ENCODE data around the gene CREBRF. TPM values are rescaled to one million over a fixed set of nuclear protein-coding genes. Genes with fewer than 3 reads are reported as not detected.
"Not testable (repeated sequence)": the region's sequence is repeated elsewhere in the genome, so short reads cannot be mapped to it uniquely, and the experiment has no call there.

The CREBRF gene
- total and polyA plus RNA-seq, 4 experiments from 2014 or later: 54.8 to 102 (median 97.3) TPM

DNA sequence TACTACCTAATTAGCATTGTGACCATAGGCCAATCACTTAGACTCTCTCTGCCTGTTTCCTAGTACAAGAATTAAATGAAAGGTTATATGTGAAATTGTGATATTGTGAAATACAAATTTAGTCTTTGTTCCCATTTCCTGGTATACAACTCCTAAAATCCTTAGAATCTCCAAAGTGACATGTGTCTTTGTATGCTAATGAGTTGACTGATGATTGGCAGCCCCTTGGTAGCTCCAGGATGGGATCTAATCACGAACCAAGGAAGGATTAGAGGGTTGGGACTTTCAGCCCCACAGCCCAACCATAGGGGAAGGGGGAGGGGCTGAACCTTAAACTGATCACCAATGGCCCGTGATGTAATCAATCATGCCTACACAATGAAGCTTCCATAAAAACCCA lies 41.0 kb upstream of the CREBRF start:
- no peaks in the 10 kb centered on the region for H3K27me3 ChIP-seq (ENCODE audit: insufficient read depth, low read length)
- peak overlapping the region in 1 of 8 donors; percentile 26 for H3K4me3 Mint-ChIP-seq
- H3K36me3 Mint-ChIP-seq: peaks cover 16 to 29% of the 10 kb centered on the region in 2 donors
- H3K36me3 ChIP-seq (ENCODE audit: insufficient read depth, low read length): peaks cover 1% of the 10 kb centered on the region
- H3K27me3 Mint-ChIP-seq: no peaks in the 10 kb centered on the region
- CTCF ChIA-PET (ENCODE audit: partially characterized antibody): no interaction called here
- no peaks in the 10 kb centered on the region for H3K9me3 Mint-ChIP-seq
- H3K27ac Mint-ChIP-seq: peak overlapping the region in 5 of 7 donors; percentile 32 to 76 (median 52)
- no peak overlapping the region for H3K27ac ChIP-seq (ENCODE audit: low read depth, low read length)
- peaks cover 34 to 61% (median 53%) of the 10 kb centered on the region in 4 donors for H3K4me1 Mint-ChIP-seq
- H3K4me1 ChIP-seq (ENCODE audit: insufficient read depth, low read length): peaks cover 36% of the 10 kb centered on the region
- H3K9me3 ChIP-seq (ENCODE audit: control insufficient read depth in 1 of 2, low read length in 2 of 2): no peaks in the 10 kb centered on the region
- no peak overlapping the region for H3K4me3 ChIP-seq (ENCODE audit: low read length in 2 of 2)
- POLR2A ChIA-PET (ENCODE audit: partially characterized antibody): interaction anchor here (0.6 to 0.8 kb wide), 2 partner anchors 19 to 85 kb away, joined by 3 read pairs; no protein-coding TSS in a partner anchor
- intact Hi-C loops (cut with micrococcal nuclease): no loop called here
- no peak for DNase-seq

DNA sequence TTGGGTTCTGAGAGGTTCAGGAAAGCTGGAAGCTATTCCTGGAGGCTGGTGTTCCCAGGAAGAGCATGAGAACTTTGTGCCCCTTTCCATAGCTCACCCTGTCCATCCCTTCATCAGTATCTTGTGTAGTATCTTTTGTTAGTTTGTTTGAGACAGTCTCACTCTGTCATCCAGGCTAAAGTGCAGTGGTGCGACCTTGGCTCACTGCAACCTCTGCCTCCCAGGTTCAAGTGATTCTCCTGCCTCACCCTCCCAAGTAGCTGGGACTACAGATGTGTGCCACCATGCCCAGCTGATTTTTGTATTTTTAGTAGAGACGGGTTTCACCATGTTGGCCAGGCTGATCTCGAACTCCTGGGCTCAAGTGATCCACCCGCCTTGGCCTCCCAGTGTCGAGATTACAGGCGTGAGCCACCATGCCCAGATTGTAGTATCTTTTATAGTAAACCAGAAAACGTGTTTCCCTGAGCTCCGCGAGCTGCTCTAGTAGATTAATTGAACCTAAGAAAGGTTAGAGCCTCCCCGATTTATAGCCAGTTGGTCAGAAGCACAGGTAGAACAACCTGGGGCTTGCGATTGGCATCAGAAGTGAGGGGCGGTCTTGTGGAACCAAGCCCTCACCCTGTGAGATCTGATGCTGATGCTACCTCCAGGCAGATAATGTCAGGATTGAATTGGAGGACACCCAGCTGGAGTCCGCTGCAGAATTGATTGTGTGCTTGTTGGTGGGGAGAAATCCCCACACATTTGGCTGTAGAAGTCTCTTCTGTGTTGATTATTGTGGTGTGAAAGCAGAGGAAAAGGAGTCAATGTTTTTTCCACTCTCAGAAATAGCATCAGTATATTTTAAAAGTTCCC lies 40.3 kb upstream of the CREBRF start:
- Mint-ChIP-seq H3K36me3 (peaks cover 21 to 29% of the 10 kb centered on the region in 2 donors), H3K4me3 (peak overlapping the region in 1 of 8 donors; percentile 26), H3K27ac (peak overlapping the region; percentile 70 to 89 (median 76)), H3K9me3 (no peaks in the 10 kb centered on the region), H3K4me1 (peaks cover 29 to 56% (median 48%) of the 10 kb centered on the region in 4 donors), H3K27me3 (no peaks in the 10 kb centered on the region)
- peaks cover 36% of the 10 kb centered on the region for H3K4me1 ChIP-seq (ENCODE audit: insufficient read depth, low read length)
- ChIA-PET POLR2A (ENCODE audit: partially characterized antibody) (interaction anchor here (0.6 to 1.6 kb wide), 3 partner anchors 19 to 85 kb away, joined by 3 to 6 read pairs (median 3); no protein-coding TSS in a partner anchor), CTCF (ENCODE audit: partially characterized antibody) (no interaction called here)
- H3K27me3 ChIP-seq (ENCODE audit: insufficient read depth, low read length): no peaks in the 10 kb centered on the region
- no peak overlapping the region for H3K27ac ChIP-seq (ENCODE audit: low read depth, low read length)
- no peaks in the 10 kb centered on the region for H3K9me3 ChIP-seq (ENCODE audit: control insufficient read depth in 1 of 2, low read length in 2 of 2)
- H3K4me3 ChIP-seq (ENCODE audit: low read length in 2 of 2): no peak overlapping the region
- no peak for DNase-seq
- peaks cover 8% of the 10 kb centered on the region for H3K36me3 ChIP-seq (ENCODE audit: insufficient read depth, low read length)
- intact Hi-C loops (cut with micrococcal nuclease): no loop called here

DNA sequence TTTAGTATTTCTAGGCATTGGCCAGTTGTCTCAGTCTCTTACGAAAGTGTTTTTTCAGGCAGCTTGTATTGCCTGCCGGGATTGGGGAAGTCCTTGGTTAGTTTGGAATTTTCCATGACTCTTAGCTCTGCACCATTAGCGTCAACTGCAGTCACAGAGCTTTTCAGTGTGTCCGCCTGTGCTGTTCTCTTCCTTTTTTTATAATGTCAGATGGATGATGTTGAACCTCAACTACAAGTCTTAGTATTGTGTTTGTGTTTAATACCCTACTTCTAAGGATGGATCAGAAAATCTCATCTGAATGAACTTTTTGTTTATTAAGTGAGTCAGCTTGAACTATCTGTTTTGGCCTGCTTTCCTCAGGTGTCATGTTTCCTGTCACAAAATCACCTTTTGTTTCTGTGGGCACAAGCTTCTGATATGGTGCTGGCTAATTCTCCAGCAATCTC lies 39.5 kb upstream of the CREBRF start:
- Mint-ChIP-seq H3K27ac (peak overlapping the region; percentile 70 to 89 (median 76)), H3K27me3 (no peaks in the 10 kb centered on the region), H3K36me3 (peaks cover 28 to 33% of the 10 kb centered on the region in 2 donors), H3K9me3 (no peaks in the 10 kb centered on the region), H3K4me1 (peaks cover 32 to 54% (median 45%) of the 10 kb centered on the region in 4 donors), H3K4me3 (no peak overlapping the region)
- Histone ChIP-seq H3K4me1 (ENCODE audit: insufficient read depth, low read length) (peaks cover 36% of the 10 kb centered on the region), H3K27me3 (ENCODE audit: insufficient read depth, low read length) (no peaks in the 10 kb centered on the region), H3K36me3 (ENCODE audit: insufficient read depth, low read length) (peaks cover 12% of the 10 kb centered on the region), H3K9me3 (ENCODE audit: control insufficient read depth in 1 of 2, low read length in 2 of 2) (no peaks in the 10 kb centered on the region), H3K27ac (ENCODE audit: low read depth, low read length) (no peak overlapping the region), H3K4me3 (ENCODE audit: low read length in 2 of 2) (no peak overlapping the region)
- no peak for DNase-seq
- intact Hi-C loops (cut with micrococcal nuclease): no loop called here
- ChIA-PET POLR2A (ENCODE audit: partially characterized antibody) (interaction anchor here (1.6 kb wide), 1 partner anchor 19 kb away, joined by 6 read pairs; no protein-coding TSS in a partner anchor), CTCF (ENCODE audit: partially characterized antibody) (no interaction called here)

GRCh38 chr5:173017087-173017486 lies 39.1 kb upstream of the CREBRF start:
- peak overlapping the region in 5 of 7 donors; percentile 70 to 89 (median 80) for H3K27ac Mint-ChIP-seq
- H3K27me3 Mint-ChIP-seq; intact Hi-C loops (cut with micrococcal nuclease); CTCF ChIA-PET (ENCODE audit: partially characterized antibody); H3K4me3 ChIP-seq (ENCODE audit: low read length in 2 of 2); H3K27me3 ChIP-seq (ENCODE audit: insufficient read depth, low read length); H3K9me3 ChIP-seq (ENCODE audit: control insufficient read depth in 1 of 2, low read length in 2 of 2); H3K27ac ChIP-seq (ENCODE audit: low read depth, low read length); H3K9me3 Mint-ChIP-seq; DNase-seq; H3K4me3 Mint-ChIP-seq: not testable (repeated sequence)
- Histone ChIP-seq H3K36me3 (ENCODE audit: insufficient read depth, low read length) (peaks cover 12% of the 10 kb centered on the region), H3K4me1 (ENCODE audit: insufficient read depth, low read length) (peaks cover 36% of the 10 kb centered on the region)
- peaks cover 33 to 53% (median 42%) of the 10 kb centered on the region in 4 donors for H3K4me1 Mint-ChIP-seq
- POLR2A ChIA-PET (ENCODE audit: partially characterized antibody): interaction anchor here (1.6 kb wide), 1 partner anchor 18 kb away, joined by 6 read pairs; no protein-coding TSS in a partner anchor
- H3K36me3 Mint-ChIP-seq: peaks cover 31 to 36% of the 10 kb centered on the region in 2 donors

DNA sequence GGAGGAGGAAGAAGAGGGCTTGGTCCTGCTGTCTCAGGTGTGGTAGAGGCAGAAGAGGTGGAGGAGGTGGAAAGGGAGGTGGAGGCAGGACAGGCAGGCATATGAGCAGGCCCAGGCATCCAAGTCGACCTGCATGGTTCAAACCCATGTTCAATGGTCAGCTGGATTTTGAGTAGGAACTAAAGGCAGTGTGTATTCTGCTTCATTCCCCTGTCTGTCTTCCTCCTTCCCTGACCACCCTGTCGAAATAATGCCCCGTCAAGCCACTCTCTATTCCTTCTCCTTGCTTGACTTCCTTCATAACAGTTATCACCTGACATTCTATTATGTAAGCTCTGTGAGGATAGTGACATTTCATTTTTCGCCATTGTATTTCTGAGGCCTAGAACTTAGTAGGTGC lies 37.8 kb upstream of the CREBRF start:
- ChIA-PET CTCF (ENCODE audit: partially characterized antibody) (no interaction called here), POLR2A (ENCODE audit: partially characterized antibody) (no interaction called here)
- no peak for DNase-seq
- H3K4me1 ChIP-seq (ENCODE audit: insufficient read depth, low read length): peaks cover 36% of the 10 kb centered on the region
- H3K27ac Mint-ChIP-seq: peak overlapping the region in 4 of 7 donors; percentile 4 to 72 (median 48)
- no peaks in the 10 kb centered on the region for H3K27me3 ChIP-seq (ENCODE audit: insufficient read depth, low read length)
- H3K9me3 Mint-ChIP-seq: no peaks in the 10 kb centered on the region
- intact Hi-C loops (cut with micrococcal nuclease): no loop called here
- H3K36me3 ChIP-seq (ENCODE audit: insufficient read depth, low read length): peaks cover 12% of the 10 kb centered on the region
- no peaks in the 10 kb centered on the region for H3K9me3 ChIP-seq (ENCODE audit: control insufficient read depth in 1 of 2, low read length in 2 of 2)
- H3K27ac ChIP-seq (ENCODE audit: low read depth, low read length): no peak overlapping the region
- H3K4me3 Mint-ChIP-seq: no peak overlapping the region
- peaks cover 34 to 41% of the 10 kb centered on the region in 2 donors for H3K36me3 Mint-ChIP-seq
- H3K27me3 Mint-ChIP-seq: no peaks in the 10 kb centered on the region
- H3K4me1 Mint-ChIP-seq: peaks cover 33 to 51% (median 40%) of the 10 kb centered on the region in 4 donors
- H3K4me3 ChIP-seq (ENCODE audit: low read length in 2 of 2): no peak overlapping the region

- H3K36me3 Mint-ChIP-seq: peaks cover 34 to 50% of the 10 kb centered on the region in 2 donors
- Histone ChIP-seq H3K4me1 (ENCODE audit: insufficient read depth, low read length) (peaks cover 18% of the 10 kb centered on the region), H3K4me3 (ENCODE audit: low read length in 2 of 2) (no peak overlapping the region), H3K27me3 (ENCODE audit: insufficient read depth, low read length) (no peaks in the 10 kb centered on the region), H3K9me3 (ENCODE audit: control insufficient read depth in 1 of 2, low read length in 2 of 2) (no peaks in the 10 kb centered on the region), H3K27ac (ENCODE audit: low read depth, low read length) (no peak overlapping the region), H3K36me3 (ENCODE audit: insufficient read depth, low read length) (peaks cover 12% of the 10 kb centered on the region)
- CTCF ChIA-PET (ENCODE audit: partially characterized antibody): no interaction called here
- no peaks in the 10 kb centered on the region for H3K9me3 Mint-ChIP-seq
- H3K4me3 Mint-ChIP-seq: no peak overlapping the region
- H3K4me1 Mint-ChIP-seq: peaks cover 28 to 51% (median 35%) of the 10 kb centered on the region in 4 donors
- POLR2A ChIA-PET (ENCODE audit: partially characterized antibody): no interaction called here
- intact Hi-C loops (cut with micrococcal nuclease): no loop called here
- no peaks in the 10 kb centered on the region for H3K27me3 Mint-ChIP-seq
- peak overlapping the region in 2 of 7 donors; percentile 31 to 53 for H3K27ac Mint-ChIP-seq
- no peak for DNase-seq
Observed at GRCh38 chr5:173020154-173020581, 36.0 kb upstream of the CREBRF start.

- H3K4me1 ChIP-seq (ENCODE audit: insufficient read depth, low read length): peaks cover 14% of the 10 kb centered on the region
- H3K36me3 ChIP-seq (ENCODE audit: insufficient read depth, low read length): peaks cover 12% of the 10 kb centered on the region
- no peaks in the 10 kb centered on the region for H3K27me3 ChIP-seq (ENCODE audit: insufficient read depth, low read length)
- no peak overlapping the region for H3K4me3 ChIP-seq (ENCODE audit: low read length in 2 of 2)
- Mint-ChIP-seq H3K36me3 (peaks cover 34 to 51% of the 10 kb centered on the region in 2 donors), H3K4me1 (peaks cover 26 to 46% (median 33%) of the 10 kb centered on the region in 4 donors), H3K27me3 (no peaks in the 10 kb centered on the region), H3K9me3 (no peaks in the 10 kb centered on the region), H3K27ac (peak overlapping the region in 1 of 7 donors; percentile 53), H3K4me3 (no peak overlapping the region)
- no peaks in the 10 kb centered on the region for H3K9me3 ChIP-seq (ENCODE audit: control insufficient read depth in 1 of 2, low read length in 2 of 2)
- no peak overlapping the region for H3K27ac ChIP-seq (ENCODE audit: low read depth, low read length)
- DNase-seq: no peak
- CTCF ChIA-PET (ENCODE audit: partially characterized antibody): no interaction called here
- POLR2A ChIA-PET (ENCODE audit: partially characterized antibody): no interaction called here
- intact Hi-C loops (cut with micrococcal nuclease): no loop called here
Observed at GRCh38 chr5:173020643-173021042, 35.5 kb upstream of the CREBRF start.
